Measurements from ENCODE around the gene MINK1. TPM values are rescaled to one million over a fixed set of nuclear protein-coding genes. Genes with fewer than 3 reads are reported as not detected.
"Not testable (repeated sequence)": the region's sequence is repeated elsewhere in the genome, so short reads cannot be mapped to it uniquely, and the experiment has no call there.

Gene MINK1
- total and polyA plus RNA-seq, 2 donors, result 10.2 to 83.8 TPM

DNA sequence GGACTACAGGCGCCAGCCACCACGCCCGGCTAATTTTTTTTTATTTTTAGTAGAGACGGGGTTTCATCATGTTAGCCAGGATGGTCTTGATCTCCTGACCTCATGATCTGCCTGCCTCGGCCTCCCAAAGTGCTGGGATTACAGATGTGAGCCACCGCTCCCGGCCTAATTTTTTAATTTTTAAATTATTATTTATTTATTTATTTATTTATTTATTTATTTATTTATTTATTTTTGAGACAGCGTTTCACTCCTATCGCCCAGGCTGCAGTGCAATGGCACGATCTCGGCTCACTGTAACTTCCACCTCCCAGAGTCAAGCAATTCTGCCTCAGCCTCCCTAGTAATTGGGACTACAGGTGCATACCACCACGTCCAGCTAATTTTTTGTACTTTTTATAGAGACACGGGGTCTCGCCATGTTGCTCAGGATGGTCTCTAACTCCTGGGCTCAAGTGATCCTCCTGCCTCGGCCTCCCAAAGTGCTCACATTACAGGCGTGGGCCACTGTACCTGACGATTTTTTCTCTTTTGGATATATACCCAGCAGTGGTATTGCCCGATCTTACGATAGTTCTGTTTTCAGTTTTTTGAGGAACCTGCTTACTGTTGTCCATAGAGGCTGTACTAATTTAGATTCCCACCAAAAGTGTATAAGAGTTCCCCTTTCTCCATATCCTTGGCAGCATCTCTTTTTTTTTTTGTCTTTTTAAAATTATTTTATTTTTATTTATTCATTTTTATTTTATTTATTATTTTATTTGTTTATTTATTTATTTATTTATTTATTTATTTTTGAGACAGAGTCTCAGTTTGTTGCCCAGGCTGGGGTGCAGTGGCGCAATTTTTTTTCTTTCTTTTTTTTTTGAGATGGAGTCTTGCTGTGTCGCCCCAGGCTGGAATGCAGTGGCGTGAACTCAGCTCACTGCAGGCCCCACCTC is 36.2 kb downstream of the MINK1 start:
- DNase-seq (ENCODE audit: low read depth in 6 of 9, low spot score in 9 of 9); H3K27ac ChIP-seq (ENCODE audit: low read depth in 1 of 2, low read length in 1 of 2); H3K4me1 ChIP-seq (ENCODE audit: control insufficient read depth in 2 of 2, insufficient read depth in 2 of 2, low read length in 2 of 2); H3K36me3 ChIP-seq (ENCODE audit: control insufficient read depth in 2 of 2, insufficient read depth in 2 of 2, low read length in 1 of 2); H3K27me3 ChIP-seq (ENCODE audit: control insufficient read depth in 2 of 2, insufficient read depth in 1 of 2, low read length in 1 of 2); H3K9me3 ChIP-seq (ENCODE audit: control insufficient read depth in 2 of 2, insufficient read depth in 1 of 2, low read length in 1 of 2); H3K4me3 ChIP-seq (ENCODE audit: low read length in 2 of 2): not testable (repeated sequence)
- WGBS, result 95% methylated on average over 22 of the region's 22 CpGs

- peaks cover 0 to 6% of the 10 kb centered on the region in 2 donors for H3K36me3 ChIP-seq (ENCODE audit: control insufficient read depth in 2 of 2, insufficient read depth in 2 of 2, low read length in 1 of 2)
- 96% methylated on average over 2 of the region's 2 CpGs for WGBS
- no peak overlapping the region for H3K27ac ChIP-seq (ENCODE audit: low read depth in 1 of 2, low read length in 1 of 2)
- no peaks in the 10 kb centered on the region for H3K4me1 ChIP-seq (ENCODE audit: control insufficient read depth in 2 of 2, insufficient read depth in 2 of 2, low read length in 2 of 2)
- H3K9me3 ChIP-seq (ENCODE audit: control insufficient read depth in 2 of 2, insufficient read depth in 1 of 2, low read length in 1 of 2), result no peaks in the 10 kb centered on the region
- DNase-seq (ENCODE audit: low read depth in 6 of 9, low spot score in 9 of 9), result no peak
- no peak overlapping the region for H3K4me3 ChIP-seq (ENCODE audit: low read length in 2 of 2)
- no peaks in the 10 kb centered on the region for H3K27me3 ChIP-seq (ENCODE audit: control insufficient read depth in 2 of 2, insufficient read depth in 1 of 2, low read length in 1 of 2)
Observed at GRCh38 chr17:4870855-4871254, 37.7 kb downstream of the MINK1 start.

GRCh38 chr17:4872786-4873185 is 39.6 kb downstream of the MINK1 start:
- no peaks in the 10 kb centered on the region for H3K27me3 ChIP-seq (ENCODE audit: control insufficient read depth in 2 of 2, insufficient read depth in 1 of 2, low read length in 1 of 2)
- peaks cover 0 to 6% of the 10 kb centered on the region in 2 donors for H3K36me3 ChIP-seq (ENCODE audit: control insufficient read depth in 2 of 2, insufficient read depth in 2 of 2, low read length in 1 of 2)
- no peaks in the 10 kb centered on the region for H3K4me1 ChIP-seq (ENCODE audit: control insufficient read depth in 2 of 2, insufficient read depth in 2 of 2, low read length in 2 of 2)
- DNase-seq (ENCODE audit: low read depth in 6 of 9, low spot score in 9 of 9), result no peak
- WGBS, result 65% methylated on average over 8 of the region's 8 CpGs
- H3K4me3 ChIP-seq (ENCODE audit: low read length in 2 of 2), result no peak overlapping the region
- no peak overlapping the region for H3K27ac ChIP-seq (ENCODE audit: low read depth in 1 of 2, low read length in 1 of 2)
- H3K9me3 ChIP-seq (ENCODE audit: control insufficient read depth in 2 of 2, insufficient read depth in 1 of 2, low read length in 1 of 2), result no peaks in the 10 kb centered on the region

- H3K36me3 ChIP-seq (ENCODE audit: control insufficient read depth in 2 of 2, insufficient read depth in 2 of 2, low read length in 1 of 2), result peaks cover 4 to 11% of the 10 kb centered on the region in 2 donors
- H3K4me1 ChIP-seq (ENCODE audit: control insufficient read depth in 2 of 2, insufficient read depth in 2 of 2, low read length in 2 of 2), result peaks cover 0 to 7% of the 10 kb centered on the region in 2 donors
- WGBS, result 96% methylated on average over 5 of the region's 5 CpGs
- no peaks in the 10 kb centered on the region for H3K9me3 ChIP-seq (ENCODE audit: control insufficient read depth in 2 of 2, insufficient read depth in 1 of 2, low read length in 1 of 2)
- H3K27me3 ChIP-seq (ENCODE audit: control insufficient read depth in 2 of 2, insufficient read depth in 1 of 2, low read length in 1 of 2), result no peaks in the 10 kb centered on the region
- H3K4me3 ChIP-seq (ENCODE audit: low read length in 2 of 2), result no peak overlapping the region
- H3K27ac ChIP-seq (ENCODE audit: low read depth in 1 of 2, low read length in 1 of 2), result no peak overlapping the region
- no peak for DNase-seq (ENCODE audit: low read depth in 6 of 9, low spot score in 9 of 9)
Observed at GRCh38 chr17:4877089-4877488, 43.9 kb downstream of the MINK1 start.

- no peak overlapping the region for H3K27ac ChIP-seq (ENCODE audit: low read depth in 1 of 2, low read length in 1 of 2)
- peaks cover 0 to 7% of the 10 kb centered on the region in 2 donors for H3K4me1 ChIP-seq (ENCODE audit: control insufficient read depth in 2 of 2, insufficient read depth in 2 of 2, low read length in 2 of 2)
- H3K36me3 ChIP-seq (ENCODE audit: control insufficient read depth in 2 of 2, insufficient read depth in 2 of 2, low read length in 1 of 2), result peaks cover 9 to 16% of the 10 kb centered on the region in 2 donors
- 93% methylated on average over 4 of the region's 4 CpGs for WGBS
- H3K27me3 ChIP-seq (ENCODE audit: control insufficient read depth in 2 of 2, insufficient read depth in 1 of 2, low read length in 1 of 2), result no peaks in the 10 kb centered on the region
- no peak overlapping the region for H3K4me3 ChIP-seq (ENCODE audit: low read length in 2 of 2)
- no peaks in the 10 kb centered on the region for H3K9me3 ChIP-seq (ENCODE audit: control insufficient read depth in 2 of 2, insufficient read depth in 1 of 2, low read length in 1 of 2)
- no peak for DNase-seq (ENCODE audit: low read depth in 6 of 9, low spot score in 9 of 9)
Observed at GRCh38 chr17:4879601-4880000, 46.5 kb downstream of the MINK1 start.

DNA sequence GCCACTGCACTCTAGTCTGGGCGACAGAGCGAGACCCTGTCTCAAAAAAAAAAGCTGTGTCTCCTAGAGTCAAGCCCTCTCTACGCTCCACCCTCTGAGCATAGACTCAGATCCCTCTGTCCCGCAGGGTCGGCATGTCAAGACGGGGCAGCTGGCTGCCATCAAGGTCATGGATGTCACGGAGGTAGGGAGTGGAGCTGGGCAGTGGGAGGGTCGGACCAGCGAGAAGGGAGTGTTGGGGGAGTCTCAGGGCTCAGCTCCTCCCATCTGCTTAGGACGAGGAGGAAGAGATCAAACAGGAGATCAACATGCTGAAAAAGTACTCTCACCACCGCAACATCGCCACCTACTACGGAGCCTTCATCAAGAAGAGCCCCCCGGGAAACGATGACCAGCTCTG is 47.7 kb downstream of the MINK1 start:
- Histone ChIP-seq H3K36me3 (ENCODE audit: control insufficient read depth in 2 of 2, insufficient read depth in 2 of 2, low read length in 1 of 2) (peaks cover 21 to 25% of the 10 kb centered on the region in 2 donors), H3K27ac (ENCODE audit: low read depth in 1 of 2, low read length in 1 of 2) (peak overlapping the region in 1 of 2 donors; percentile 26)
- WGBS, result 96% methylated on average over 15 of the region's 15 CpGs

GRCh38 chr17:4881761-4882555 is 48.8 kb downstream of the MINK1 start:
- DNase-seq (ENCODE audit: low read depth in 6 of 9, low spot score in 9 of 9), result peak in 2 of 9 donors; percentile 52 to 64
- peaks cover 0 to 7% of the 10 kb centered on the region in 2 donors for H3K4me1 ChIP-seq (ENCODE audit: control insufficient read depth in 2 of 2, insufficient read depth in 2 of 2, low read length in 2 of 2)
- no peaks in the 10 kb centered on the region for H3K27me3 ChIP-seq (ENCODE audit: control insufficient read depth in 2 of 2, insufficient read depth in 1 of 2, low read length in 1 of 2)
- H3K9me3 ChIP-seq (ENCODE audit: control insufficient read depth in 2 of 2, insufficient read depth in 1 of 2, low read length in 1 of 2), result no peaks in the 10 kb centered on the region
- H3K27ac ChIP-seq (ENCODE audit: low read depth in 1 of 2, low read length in 1 of 2), result no peak overlapping the region
- 58% methylated on average over 9 of the region's 9 CpGs for WGBS
- H3K4me3 ChIP-seq (ENCODE audit: low read length in 2 of 2), result no peak overlapping the region
- peaks cover 31 to 36% of the 10 kb centered on the region in 2 donors for H3K36me3 ChIP-seq (ENCODE audit: control insufficient read depth in 2 of 2, insufficient read depth in 2 of 2, low read length in 1 of 2)

More for the DNA sequence above, 47.7 kb downstream of the MINK1 start:
- Histone ChIP-seq H3K9me3 (ENCODE audit: control insufficient read depth in 2 of 2, insufficient read depth in 1 of 2, low read length in 1 of 2) (no peaks in the 10 kb centered on the region), H3K4me3 (ENCODE audit: low read length in 2 of 2) (no peak overlapping the region), H3K4me1 (ENCODE audit: control insufficient read depth in 2 of 2, insufficient read depth in 2 of 2, low read length in 2 of 2) (peaks cover 0 to 7% of the 10 kb centered on the region in 2 donors), H3K27me3 (ENCODE audit: control insufficient read depth in 2 of 2, insufficient read depth in 1 of 2, low read length in 1 of 2) (no peaks in the 10 kb centered on the region)
- no peak for DNase-seq (ENCODE audit: low read depth in 6 of 9, low spot score in 9 of 9)

DNA sequence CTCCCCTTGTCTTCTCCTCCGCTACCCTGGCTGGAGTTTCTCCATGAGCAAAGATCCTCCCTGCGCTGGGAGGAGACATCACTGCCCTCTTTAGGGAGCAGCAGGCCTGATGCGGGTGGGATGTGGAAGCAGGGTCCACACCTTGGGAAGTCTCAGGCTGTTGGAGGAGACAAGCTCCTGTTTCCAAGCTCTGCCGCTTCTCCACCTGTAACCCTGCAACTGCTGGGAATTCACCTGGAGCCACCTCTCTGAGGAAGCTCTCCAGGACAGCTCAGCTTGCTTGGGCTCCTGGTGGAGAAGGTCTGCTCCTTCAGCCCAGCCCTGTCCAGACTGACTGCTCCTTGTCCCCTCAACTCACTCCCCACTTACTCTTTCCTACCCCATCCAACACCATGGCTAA is 51.3 kb downstream of the MINK1 start:
- 98% methylated on average over 4 of the region's 4 CpGs for WGBS
- H3K27me3 ChIP-seq (ENCODE audit: control insufficient read depth in 2 of 2, insufficient read depth in 1 of 2, low read length in 1 of 2), result no peaks in the 10 kb centered on the region
- peaks cover 0 to 4% of the 10 kb centered on the region in 2 donors for H3K4me1 ChIP-seq (ENCODE audit: control insufficient read depth in 2 of 2, insufficient read depth in 2 of 2, low read length in 2 of 2)
- H3K4me3 ChIP-seq (ENCODE audit: low read length in 2 of 2), result no peak overlapping the region
- no peak for DNase-seq (ENCODE audit: low read depth in 6 of 9, low spot score in 9 of 9)
- no peak overlapping the region for H3K27ac ChIP-seq (ENCODE audit: low read depth in 1 of 2, low read length in 1 of 2)
- no peaks in the 10 kb centered on the region for H3K9me3 ChIP-seq (ENCODE audit: control insufficient read depth in 2 of 2, insufficient read depth in 1 of 2, low read length in 1 of 2)
- peaks cover 43% of the 10 kb centered on the region in 2 donors for H3K36me3 ChIP-seq (ENCODE audit: control insufficient read depth in 2 of 2, insufficient read depth in 2 of 2, low read length in 1 of 2)

GRCh38 chr17:4886830-4887229 is 53.7 kb downstream of the MINK1 start:
- Histone ChIP-seq H3K4me1 (ENCODE audit: control insufficient read depth in 2 of 2, insufficient read depth in 2 of 2, low read length in 2 of 2) (no peaks in the 10 kb centered on the region), H3K9me3 (ENCODE audit: control insufficient read depth in 2 of 2, insufficient read depth in 1 of 2, low read length in 1 of 2) (no peaks in the 10 kb centered on the region), H3K36me3 (ENCODE audit: control insufficient read depth in 2 of 2, insufficient read depth in 2 of 2, low read length in 1 of 2) (peaks cover 56 to 61% of the 10 kb centered on the region in 2 donors), H3K4me3 (ENCODE audit: low read length in 2 of 2) (no peak overlapping the region), H3K27ac (ENCODE audit: low read depth in 1 of 2, low read length in 1 of 2) (no peak overlapping the region), H3K27me3 (ENCODE audit: control insufficient read depth in 2 of 2, insufficient read depth in 1 of 2, low read length in 1 of 2) (no peaks in the 10 kb centered on the region)
- WGBS, result 98% methylated on average over 12 of the region's 12 CpGs
- DNase-seq (ENCODE audit: low read depth in 6 of 9, low spot score in 9 of 9), result no peak
